ENCODE results near the gene UBE2C.

GRCh38 chr20:45835329-45835765 is 22.9 kb downstream of the UBE2C start:
- no peak for TF ChIP-seq CTCF (IDR thresholded peaks at IDR 0.05)
- no peak for TF ChIP-seq POLR2A (IDR thresholded peaks at IDR 0.05)
- no peak for TF ChIP-seq POLR2AphosphoS5 (IDR thresholded peaks at IDR 0.05)
- TF ChIP-seq EP300 (IDR thresholded peaks at IDR 0.05) = no peak

Data from suprapubic skin (tissue), 4 donors.